ENCODE measurements around the gene PTBP3.
"Not testable (repeated sequence)": the region's sequence is repeated elsewhere in the genome, so short reads cannot be mapped to it uniquely, and the experiment has no call there.

The PTBP3 gene, protein sequence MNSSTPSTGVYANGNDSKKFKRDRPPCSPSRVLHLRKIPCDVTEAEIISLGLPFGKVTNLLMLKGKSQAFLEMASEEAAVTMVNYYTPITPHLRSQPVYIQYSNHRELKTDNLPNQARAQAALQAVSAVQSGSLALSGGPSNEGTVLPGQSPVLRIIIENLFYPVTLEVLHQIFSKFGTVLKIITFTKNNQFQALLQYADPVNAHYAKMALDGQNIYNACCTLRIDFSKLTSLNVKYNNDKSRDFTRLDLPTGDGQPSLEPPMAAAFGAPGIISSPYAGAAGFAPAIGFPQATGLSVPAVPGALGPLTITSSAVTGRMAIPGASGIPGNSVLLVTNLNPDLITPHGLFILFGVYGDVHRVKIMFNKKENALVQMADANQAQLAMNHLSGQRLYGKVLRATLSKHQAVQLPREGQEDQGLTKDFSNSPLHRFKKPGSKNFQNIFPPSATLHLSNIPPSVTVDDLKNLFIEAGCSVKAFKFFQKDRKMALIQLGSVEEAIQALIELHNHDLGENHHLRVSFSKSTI

DNA sequence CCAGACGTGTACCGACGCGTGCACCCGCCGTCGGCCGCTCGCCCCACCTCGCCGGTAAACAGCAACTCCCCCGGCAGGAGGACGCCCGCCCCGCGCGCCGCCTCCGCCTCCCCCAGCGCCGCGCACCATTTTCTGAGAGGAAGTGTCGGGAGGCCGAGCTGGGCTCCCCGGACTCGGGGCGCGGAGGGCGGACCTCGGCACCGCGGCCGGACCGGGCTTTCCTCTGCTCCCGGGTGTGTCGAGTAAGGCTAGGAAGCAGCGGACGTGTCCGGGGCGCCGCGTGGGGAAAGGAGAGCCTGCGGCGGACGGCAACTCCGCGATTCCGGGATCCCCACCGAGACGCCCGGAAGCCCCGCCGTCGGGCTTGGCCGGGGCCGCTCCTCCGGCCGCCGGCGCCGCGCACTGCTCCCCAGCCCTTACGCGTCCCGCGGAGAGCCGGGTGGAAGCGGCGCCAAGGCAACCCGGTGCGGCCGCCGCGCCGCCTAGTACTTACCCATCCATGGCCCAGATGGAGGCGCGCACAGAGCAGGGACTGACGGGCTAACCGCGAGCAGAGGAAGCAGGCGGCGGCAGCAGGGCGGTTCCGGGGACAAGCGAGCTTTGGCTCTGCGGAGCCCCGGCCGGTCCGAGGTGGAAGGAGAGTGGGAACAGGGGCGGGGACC, at the start of gene PTBP3:
TSS of gene PTBP3 (minus strand) at position 643 of the 662 bp plus-strand sequence. CDS start 35,754 bp downstream, outside the sequence.
- peak; percentile 73 for DNase-seq (ENCODE audit: low read depth)

DNA sequence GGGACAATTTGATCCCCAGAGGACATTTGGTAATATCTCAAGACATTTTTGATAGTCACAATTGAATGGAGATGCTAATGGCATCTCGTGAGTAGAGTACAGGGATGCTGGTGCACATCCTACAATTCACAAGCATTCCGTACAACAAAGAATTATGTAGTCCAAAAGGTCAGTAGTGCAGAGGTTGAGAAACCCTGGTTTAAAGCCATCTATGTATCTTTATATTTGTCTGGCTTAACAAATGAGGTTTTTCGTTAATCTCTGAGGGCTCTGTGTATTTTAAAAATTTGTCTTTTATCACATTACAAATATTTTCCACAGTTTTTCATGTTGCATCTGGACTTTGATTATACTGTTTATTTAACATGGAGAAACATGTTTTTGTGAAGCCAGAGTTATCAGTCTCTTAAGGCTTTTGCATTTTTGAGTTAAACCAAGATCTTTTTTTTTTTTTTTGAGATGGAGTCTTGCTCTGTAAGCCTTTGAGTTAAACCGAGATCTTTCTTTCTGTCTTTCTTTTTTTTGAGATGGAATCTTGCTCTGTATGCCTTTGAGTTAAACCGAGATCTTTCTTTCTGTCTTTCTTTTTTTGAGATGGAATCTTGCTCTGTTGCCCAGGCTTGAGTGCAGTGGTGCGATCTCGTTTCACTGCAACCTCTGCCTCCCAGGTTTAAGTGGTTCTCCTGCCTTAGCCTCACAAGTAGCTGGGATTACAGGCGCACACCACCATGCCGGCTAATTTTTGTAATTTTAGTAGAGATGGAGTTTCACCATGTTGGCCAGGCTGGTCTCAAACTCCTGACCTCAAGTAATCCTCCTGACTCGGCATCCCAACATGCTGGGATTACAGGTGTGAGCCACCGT, 49.3 kb upstream of the PTBP3 start:
- no peak for DNase-seq (ENCODE audit: low read depth)

DNA sequence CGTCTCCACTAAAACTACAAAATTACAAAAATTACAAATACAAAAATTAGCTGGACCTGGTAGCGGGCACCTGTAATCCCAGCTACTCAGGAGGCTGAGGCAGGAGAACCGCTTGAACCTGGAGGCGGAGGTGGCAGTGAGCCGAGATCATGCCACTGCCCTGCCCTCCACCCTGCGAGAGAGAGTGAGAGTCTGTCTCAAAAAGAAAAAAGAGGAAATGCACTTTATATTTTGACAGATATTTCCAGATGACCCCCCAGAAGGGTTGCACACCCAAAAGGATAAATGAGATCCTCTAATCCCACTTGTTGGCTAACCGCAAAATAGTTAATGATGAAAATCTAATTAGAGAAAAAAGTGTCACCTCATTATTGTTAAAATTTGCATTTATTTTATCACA, 48.6 kb upstream of the PTBP3 start:
- DNase-seq (ENCODE audit: low read depth), result no peak

DNA sequence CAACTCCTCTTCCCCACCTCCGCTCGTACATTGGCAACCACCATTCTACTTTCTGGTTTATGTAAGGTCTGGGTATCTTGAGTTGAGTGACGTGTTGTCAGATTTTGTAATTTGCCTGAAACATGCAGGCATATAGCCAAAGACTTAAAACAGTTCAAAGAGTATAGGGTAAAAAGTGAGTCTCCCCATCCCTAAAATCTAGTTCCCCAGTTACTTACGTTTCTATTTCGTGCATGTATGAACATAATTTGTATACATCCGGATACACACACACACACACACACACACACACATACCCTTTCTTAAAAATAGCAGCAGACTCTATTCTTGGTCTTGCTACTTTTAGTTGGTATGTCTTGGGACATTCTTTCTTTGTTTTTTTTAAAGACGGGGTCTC, 47.4 kb upstream of the PTBP3 start:
- no peak for DNase-seq (ENCODE audit: low read depth)

DNA sequence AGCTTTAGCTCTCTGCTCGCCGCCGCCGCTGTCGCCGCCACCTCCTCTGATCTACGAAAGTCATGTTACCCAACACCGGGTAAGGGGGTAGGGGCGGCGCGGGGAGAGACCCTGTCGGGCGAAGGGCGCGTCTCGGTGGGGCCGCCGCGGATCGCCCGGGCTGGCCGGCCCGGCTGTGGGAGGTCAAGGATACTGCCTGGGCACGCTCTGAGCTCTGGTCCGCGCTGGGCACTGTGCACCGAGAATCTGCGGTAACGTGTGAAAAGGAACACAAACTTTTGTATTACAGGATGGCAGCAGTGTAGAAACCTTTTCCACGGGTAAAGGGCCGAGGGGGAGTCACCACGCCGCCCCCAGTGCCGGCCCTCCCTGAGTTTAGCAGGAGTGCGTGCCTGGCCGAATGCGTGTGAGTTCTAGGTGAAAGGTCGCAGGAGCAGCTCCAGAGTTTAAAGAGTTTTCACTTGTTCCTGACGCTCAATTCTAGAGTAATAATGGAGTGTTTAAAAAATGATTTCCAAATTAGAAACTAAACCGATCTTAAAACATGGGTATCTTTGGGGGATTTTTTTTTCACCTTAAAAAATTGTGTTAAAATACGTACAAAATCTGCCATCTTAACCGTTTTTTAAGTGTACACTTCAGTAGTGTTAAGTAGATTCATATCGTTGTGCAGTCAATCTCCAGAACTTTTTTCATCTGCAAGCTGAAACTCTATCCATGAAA, 46.8 kb upstream of the PTBP3 start, which contains the start of gene HSDL2:
TSS of gene HSDL2 (plus strand) at position 7 of the 723 bp plus-strand sequence. CDS start at position 63, 56 bp downstream.
- no peak for DNase-seq (ENCODE audit: low read depth)

DNA sequence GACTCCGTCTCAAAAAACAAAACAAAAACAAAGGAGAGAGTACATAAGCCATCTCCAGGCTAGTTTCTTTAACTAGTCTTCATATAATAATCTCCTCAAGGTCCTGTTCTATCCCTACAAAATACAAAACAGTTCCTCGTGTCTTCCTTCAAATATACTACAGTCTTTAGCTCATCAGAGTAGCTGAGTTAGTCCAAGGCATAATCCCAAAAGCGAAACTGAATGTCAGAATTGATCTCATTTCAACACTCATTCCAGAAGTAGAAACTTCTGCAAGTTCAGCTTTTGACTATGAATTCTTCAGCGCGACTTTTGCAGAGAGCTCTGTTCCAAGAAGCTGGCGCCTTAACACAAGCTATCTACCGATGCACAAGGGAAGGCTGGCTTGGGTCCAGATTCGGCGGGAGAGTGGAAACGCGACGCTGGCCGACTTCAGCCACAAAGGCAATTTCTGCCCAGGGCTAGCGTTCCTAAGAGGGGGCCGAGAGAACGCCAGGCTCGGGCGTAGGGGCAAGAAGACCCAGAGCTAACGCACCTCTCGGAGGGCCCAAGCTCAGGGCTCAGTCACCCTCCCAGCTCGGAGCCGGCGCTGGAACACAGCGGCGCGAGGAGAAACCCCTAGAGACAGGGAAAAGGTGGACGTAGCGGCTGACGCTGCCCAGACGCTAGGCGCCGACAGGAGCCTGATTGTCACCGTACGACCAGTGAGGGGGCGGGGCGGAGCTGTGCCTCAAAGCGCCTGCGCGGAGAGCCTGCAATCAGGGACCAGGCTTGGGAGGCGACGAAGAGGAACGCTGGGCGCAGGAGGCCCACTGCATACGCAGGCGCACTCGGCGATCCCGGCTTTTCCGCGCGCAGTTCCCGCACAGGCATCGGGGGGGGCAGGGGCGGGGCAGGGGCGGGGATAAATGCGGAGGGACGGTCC, 46.0 kb upstream of the PTBP3 start:
- peak; percentile 96 for DNase-seq (ENCODE audit: low read depth)

DNA sequence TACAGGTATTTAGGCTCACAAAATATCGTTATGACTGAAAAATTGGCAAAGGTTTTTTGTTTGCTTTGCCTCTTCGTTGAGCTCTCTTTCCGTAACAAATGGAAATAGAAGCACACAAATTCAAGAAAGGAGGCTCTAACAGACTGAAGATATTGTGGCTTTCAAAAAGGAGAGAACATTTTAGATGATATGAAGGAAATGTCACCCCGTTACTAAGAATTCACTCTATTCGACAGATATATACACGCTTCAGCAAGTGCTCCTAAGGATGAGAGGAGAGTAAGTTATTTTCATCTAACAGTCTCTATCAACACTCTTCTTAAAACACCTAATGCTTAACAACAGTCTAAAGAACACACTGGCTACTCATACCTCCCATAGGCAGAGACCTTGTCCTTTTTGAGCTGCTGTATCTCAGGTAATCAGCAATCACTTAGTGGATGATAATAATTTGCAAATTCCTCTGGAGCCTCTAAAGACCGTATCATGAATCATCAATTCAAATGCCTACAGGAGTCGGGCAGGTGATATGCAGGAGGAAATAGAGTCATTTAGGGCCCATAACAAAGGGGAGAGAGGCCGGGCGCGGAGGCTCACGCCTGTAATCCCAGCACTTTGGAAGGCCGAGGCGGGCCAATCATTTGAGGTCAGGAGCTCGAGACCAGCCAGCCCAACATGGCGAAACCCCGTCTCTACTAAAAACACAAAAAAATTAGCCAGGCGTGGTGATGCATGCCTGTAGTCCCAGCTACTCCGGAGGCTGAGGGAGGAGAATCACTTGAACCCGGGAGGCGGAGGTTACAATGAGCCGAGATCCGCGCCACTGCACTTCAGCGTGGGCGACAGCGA, 45.1 kb upstream of the PTBP3 start:
- DNase-seq (ENCODE audit: low read depth), result no peak

DNA sequence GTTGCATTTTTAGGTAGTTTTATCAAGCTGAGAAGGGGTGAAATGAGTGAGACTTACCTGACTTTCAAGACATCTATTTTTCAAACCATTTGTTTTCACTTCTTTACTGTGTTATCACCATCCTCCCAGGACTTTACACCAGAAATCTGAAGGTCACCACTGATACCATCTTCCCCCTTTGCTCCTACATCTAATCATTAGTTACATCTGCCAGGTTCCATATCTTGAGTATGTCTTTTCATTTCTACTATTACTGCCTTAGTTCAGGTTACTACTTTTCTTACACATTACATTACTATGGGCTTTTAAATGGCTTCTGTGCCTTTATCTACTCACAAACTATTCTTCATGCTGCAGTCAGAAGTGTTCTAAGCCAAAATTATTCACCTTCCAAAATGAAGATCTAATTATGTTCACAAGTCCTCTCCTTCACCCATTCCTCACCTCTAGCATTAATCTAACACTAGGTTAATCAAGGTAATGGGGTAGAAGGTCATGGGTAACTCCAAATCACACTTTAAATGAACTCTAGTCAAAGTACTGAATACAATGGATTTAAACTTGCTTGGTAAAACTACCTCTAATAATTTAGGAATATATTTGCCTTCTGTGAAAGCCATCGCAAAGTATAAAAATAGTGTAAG, 44.4 kb upstream of the PTBP3 start:
- no peak for DNase-seq (ENCODE audit: low read depth)

DNA sequence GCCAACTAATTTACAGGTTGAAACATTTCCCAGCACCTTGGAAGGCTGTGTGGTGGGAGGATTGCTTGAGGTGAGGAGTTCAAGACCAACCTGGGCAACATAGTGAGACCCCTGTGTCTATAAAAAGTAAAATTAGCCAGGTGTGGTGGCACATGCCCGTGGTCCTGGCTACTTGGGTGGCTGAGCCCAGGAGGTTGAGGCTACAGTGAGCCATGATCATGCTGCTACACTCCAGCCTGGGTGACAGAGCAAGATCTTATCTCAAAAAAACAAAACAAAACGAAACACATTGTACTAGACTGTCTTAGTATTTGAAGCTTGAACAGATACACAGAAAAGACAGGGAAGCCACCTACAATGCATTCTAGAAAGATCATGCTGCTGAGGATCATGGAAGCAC, 43.7 kb upstream of the PTBP3 start:
- DNase-seq (ENCODE audit: low read depth), result no peak

DNA sequence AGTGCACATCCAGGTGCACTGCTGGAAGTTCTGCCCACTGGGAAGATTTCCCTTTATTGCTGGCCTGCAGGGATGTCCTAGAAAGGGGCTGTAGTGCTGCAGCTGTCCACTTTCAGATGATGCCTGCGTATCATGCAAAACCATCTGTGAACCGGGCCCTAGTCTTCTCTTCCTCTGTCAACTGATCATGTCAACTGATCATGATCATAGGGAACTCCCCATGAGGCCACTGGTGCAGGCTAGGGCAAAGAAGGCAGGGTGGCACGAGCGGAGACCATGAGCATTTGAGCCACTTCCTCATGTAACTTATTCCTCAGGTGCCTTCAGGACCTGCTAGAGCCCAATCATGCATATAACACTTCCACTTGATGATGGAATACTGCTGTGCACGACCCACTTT, 41.9 kb upstream of the PTBP3 start:
- DNase-seq (ENCODE audit: low read depth), result no peak

DNA sequence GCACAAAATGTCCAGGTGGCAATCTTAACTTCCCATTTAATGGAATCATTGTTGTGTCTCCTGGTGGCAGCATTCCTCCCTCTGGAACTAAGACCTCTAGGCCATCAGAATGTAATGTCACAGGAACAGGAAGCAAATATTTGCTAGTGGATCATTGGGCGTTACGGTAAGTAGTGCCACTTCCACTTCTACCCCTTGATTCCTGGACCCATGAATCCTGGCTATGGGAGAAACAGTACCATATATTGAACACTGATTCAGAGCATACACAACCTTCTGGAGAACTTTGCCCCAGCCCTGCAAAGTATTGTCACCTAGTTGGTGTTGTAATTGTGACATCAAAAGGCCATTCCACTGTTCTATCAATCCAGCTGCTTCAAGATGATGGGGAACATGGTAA, 40.8 kb upstream of the PTBP3 start:
- DNase-seq (ENCODE audit: low read depth), result not testable (repeated sequence)

DNA sequence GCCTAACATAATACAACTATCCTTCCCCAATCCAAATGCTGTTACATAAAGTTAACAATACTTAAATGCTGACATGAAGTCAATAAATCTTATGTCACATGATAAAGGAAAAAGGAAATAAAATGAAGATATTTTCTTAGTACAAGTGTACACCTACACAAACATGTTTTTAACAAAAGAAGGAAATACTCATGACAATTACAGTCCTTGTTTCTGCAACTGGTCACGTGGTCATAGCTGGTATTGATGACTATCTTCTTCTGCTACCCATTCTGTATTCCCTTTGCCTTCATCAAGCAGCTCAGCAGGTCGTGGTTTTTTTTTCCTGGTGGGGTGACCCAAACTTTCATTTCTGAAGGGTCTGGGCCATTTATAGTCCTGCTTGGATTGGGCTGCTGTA, 40.2 kb upstream of the PTBP3 start:
- DNase-seq (ENCODE audit: low read depth), result not testable (repeated sequence)

DNA sequence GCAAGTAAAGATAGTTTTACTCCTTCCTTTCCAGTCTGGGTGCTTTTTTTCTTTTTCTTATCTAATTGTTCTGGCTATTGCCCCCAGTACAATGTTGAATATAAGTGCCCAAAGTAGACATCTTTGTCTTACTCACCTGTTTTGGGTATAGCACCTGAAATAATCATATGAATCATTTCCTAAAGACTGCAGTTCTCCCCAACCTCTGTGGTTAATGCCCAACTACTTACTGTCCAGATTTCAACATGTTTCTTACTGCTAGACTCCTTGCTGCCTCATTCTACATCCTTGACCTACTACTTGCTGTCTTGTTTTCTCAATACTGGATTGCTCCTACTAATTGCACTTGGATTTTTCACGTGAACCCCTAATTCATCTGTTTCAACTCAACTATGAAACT, 37.6 kb upstream of the PTBP3 start:
- no peak for DNase-seq (ENCODE audit: low read depth)

DNA sequence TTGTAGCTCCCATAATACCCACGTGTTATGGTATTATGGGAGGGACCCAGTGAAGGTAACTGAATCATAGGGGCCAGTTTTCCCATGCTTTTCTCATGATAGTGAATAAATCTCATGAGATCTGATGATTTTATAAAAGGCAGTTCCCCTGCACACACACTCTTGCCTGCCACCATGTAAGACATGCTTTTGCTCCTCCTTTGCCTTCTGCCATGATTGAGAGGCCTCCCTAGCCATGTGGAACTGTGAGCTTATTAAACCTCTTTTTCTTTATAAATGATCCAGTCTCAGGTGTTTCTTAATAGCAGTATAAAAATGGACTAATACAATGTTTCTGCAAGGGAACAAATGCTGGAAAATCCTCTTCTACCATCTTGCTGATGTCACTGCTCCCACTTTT, 36.4 kb upstream of the PTBP3 start:
- no peak for DNase-seq (ENCODE audit: low read depth)

DNA sequence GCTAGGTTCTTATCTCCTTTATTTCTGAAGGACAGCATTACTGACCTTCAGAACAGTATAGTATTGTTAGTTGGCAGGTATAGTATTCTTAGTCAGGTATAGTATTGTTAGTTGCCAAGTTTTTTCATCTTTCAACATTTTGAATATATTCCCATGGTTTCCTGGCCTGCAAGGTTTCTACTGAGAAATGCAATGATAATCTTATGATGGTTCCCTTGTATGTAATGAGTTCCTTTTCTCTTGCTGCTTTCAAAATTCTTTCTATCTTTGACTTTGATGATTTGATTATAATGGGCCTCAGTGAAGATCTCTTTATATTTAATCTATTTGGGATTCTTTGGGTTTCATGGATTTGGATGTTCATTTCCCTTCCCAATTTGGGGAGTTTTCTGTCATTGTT, 34.0 kb upstream of the PTBP3 start:
- DNase-seq (ENCODE audit: low read depth), result no peak

DNA sequence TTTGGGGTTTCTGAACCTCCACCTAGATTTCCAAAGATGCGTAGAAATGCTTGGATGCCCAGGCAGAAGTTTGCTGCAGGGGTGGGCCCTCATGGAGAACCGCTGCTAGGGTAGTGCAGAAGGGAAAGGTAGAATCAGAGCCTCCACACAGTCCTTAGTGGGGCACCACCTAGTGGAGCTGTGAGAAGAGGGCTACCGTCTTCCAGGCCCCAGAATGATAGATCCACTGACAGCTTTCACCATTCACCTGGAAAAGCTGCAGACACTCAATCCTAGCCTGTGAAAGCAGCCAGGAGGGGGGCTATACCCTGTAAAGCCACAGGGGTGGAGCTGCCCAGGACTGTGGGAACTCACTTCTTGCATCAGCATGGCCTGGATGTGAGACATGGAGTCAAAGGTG, 33.2 kb upstream of the PTBP3 start:
- DNase-seq (ENCODE audit: low read depth), result no peak

DNA sequence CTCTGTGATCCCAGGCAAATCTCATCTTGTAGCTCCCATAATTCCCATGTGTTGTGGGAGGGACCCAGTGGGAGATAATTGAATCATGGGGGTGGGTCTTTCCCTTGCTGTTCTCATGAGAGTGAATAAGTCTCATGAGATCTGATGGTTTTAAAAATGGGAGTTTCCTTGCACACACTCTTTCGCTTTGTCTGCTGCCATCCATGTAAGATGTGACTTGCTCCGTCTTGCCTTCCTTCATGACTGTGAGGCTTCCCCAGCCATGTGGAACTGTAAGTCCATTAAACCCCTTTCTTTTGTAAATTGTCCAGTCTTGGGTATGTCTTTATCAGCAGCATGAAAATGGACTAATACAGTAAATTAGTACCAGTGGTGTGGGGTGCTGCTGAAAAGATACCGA, 31.8 kb upstream of the PTBP3 start:
- DNase-seq (ENCODE audit: low read depth), result not testable (repeated sequence)

DNA sequence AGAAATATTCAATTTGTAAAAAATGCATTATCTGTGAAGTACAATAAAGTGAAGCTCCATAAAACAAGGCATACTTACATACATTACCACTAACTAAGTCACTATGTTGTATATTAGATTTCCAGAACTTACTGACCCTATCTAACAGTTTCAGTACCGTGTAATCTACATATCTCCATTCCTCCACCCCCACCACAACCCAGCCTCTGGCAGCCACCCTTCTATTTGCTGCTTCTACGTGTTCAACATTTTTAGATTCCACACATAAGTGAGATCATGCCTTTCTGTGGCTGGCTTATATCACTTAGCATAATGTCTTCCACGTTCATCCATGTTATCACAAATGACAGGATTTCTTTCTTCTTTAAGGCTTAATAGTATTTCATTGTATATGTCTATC, 31.3 kb upstream of the PTBP3 start:
- DNase-seq (ENCODE audit: low read depth), result no peak

DNA sequence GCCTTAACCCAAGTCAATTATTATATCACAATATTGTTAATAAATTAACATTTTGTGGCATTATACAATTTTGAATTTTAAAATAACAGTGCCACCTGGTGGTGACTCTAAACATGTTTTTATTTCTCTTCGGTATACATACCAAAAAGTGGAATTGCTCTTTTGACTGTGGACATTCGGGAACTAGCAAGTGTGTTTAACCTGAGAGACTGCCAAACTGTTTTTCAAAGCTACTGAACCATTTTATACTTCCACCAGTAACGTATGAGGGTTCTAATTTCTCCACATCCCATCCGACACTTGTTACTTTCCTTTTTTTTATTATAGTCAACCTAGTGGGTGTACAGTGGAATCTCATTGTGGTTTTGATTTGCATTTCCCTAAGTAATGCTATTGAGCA, 28.2 kb upstream of the PTBP3 start:
- no peak for DNase-seq (ENCODE audit: low read depth)
